Stimulated activated naive CD4-positive, alpha-beta T cell (primary cell): Measurements from ENCODE around the gene APH1A.
"Not testable (repeated sequence)": the region's sequence is repeated elsewhere in the genome, so short reads cannot be mapped to it uniquely, and the experiment has no call there.

Experiments
- DNase-seq, 6 experiments: peaks; one replicate each; lab custom pipeline; 2025; lab: John Stamatoyannopoulos, UW

APH1A gene

GRCh38 chr1:150268340-150268704 lies 494 bp downstream of the APH1A start:
- DNase-seq, result peak; percentile 22 to 71 (median 53)

GRCh38 chr1:150267896-150268295 lies 920 bp downstream of the APH1A start:
- DNase-seq, result no peak

- no peak for DNase-seq
Observed at GRCh38 chr1:150263549-150263948, 5.3 kb downstream of the APH1A start.

- DNase-seq, result no peak
Observed at GRCh38 chr1:150262388-150263320, 6.2 kb downstream of the APH1A start.

- no peak for DNase-seq
Observed at GRCh38 chr1:150261367-150261766, 7.4 kb downstream of the APH1A start.

- no peak for DNase-seq
Observed at GRCh38 chr1:150259758-150260669, 8.8 kb downstream of the APH1A start.

GRCh38 chr1:150259217-150259616 lies 9.6 kb downstream of the APH1A start:
- DNase-seq, result no peak

GRCh38 chr1:150257624-150258585 lies 10.9 kb downstream of the APH1A start, which contains the start of gene CA14:
Gene CA14, plus strand, starts transcription at chr1:150257774. Its CDS starts 355 bp downstream, at chr1:150258129.
- no peak for DNase-seq

GRCh38 chr1:150256554-150257341 lies 12.1 kb downstream of the APH1A start:
- DNase-seq, result no peak

- no peak for DNase-seq
Observed at GRCh38 chr1:150256198-150256553, 12.6 kb downstream of the APH1A start.

GRCh38 chr1:150249936-150250335 lies 18.9 kb downstream of the APH1A start:
- no peak for DNase-seq

- DNase-seq, result no peak
Observed at GRCh38 chr1:150243003-150243402, 25.8 kb downstream of the APH1A start.

- DNase-seq, result no peak
Observed at GRCh38 chr1:150237746-150238145, 31.1 kb downstream of the APH1A start.

GRCh38 chr1:150237176-150237575 lies 31.6 kb downstream of the APH1A start:
- DNase-seq, result not testable (repeated sequence)

GRCh38 chr1:150236614-150237100 lies 32.2 kb downstream of the APH1A start:
- no peak for DNase-seq

- DNase-seq, result peak; percentile 86 to 98 (median 94)
Observed at GRCh38 chr1:150235852-150236613, 32.8 kb downstream of the APH1A start, which contains the start of gene ANP32E. Gene ANP32E, minus strand, starts transcription at chr1:150236112. Its CDS starts 326 bp downstream, at chr1:150235786.

GRCh38 chr1:150235294-150235851 lies 33.4 kb downstream of the APH1A start:
- DNase-seq, result peak in 5 of 6 experiments; percentile 13 to 56 (median 33)

GRCh38 chr1:150234566-150235293 lies 34.1 kb downstream of the APH1A start:
- DNase-seq, result peak; percentile 69 to 87 (median 77)

GRCh38 chr1:150234309-150234565 lies 34.6 kb downstream of the APH1A start:
- no peak for DNase-seq
